Suppressor macrophage (primary cell): ENCODE measurements around the gene CPT2.
A peak's percentile ranks its signal among the peaks of the same experiment; 100 is the strongest.

ENCODE experiments used
- DNase-seq, 4 experiments: peaks; one replicate each; pipeline ENCODE4 v3.0.0-alpha.2; 2020 to 2022

Gene CPT2

DNA sequence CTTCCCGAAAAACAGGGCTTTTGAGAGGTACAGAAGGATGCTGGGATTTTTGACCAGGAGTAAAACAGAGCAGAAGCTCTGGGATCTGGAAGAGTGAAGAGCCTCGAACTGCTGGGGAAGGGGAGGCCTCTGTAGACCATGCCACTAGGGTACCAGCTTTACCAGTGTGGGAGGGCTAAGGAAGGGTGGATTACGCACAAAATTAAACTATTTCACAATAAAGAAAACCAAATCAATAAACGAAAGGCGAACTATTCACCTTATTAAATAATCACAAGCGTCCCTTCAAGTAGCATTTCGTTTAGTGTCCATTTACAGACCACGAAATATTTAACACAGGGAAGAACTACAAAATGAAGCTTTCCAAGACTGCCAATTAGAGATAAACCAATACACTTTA, 23.1 kb downstream of the CPT2 start:
- DNase-seq: no peak

DNA sequence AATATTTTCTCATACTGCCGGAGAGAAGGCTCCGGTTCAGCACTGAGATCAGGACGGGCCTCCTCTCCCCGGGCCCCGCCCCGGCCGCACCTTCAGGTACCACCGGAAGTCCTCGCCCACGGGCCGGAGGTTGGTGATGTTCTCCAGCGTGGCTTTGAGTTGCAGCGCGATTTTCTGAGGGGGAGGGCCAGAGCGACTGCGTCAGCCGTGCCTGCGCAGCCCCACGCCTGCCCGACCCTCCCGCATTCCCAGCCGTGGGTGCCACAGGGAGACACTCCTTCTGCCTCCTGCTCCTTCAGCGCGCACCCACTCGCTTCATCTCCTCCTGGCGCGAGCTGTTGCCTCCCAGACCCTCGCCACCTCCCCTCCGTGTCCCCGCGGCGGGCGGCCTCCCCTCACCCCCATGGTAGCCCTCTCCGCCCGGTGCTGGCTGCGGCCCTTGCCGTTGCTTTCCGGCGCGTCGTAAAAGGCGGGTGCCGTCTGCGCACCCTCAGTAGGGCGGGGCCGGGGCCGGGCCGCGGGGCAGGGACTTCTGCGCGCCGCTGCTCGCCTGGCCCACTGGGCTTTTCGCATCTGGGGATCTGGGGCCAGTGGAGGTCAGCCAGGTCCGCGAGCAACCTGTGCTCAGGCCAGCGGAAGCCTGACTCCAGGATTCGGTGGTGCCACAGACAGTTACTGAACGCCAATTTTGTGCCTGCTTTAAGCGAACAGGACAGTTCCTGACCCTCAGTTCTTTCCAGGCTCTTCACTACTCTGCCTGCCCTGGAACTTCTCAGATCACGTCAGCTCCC, 23.7 kb downstream of the CPT2 start, which contains the start of gene CZIB:
CZIB (minus strand) TSS at position 464 of the 791 bp plus-strand sequence; CDS start at position 405, 59 bp downstream.
- DNase-seq: peak; percentile 91 to 97 (median 94)

- no peak for DNase-seq
These were observed 24.3 kb downstream of the CPT2 start for GRCh38 chr1:53220962-53221286.

- no peak for DNase-seq
These were observed 41.0 kb downstream of the CPT2 start for GRCh38 chr1:53237638-53238037.

DNA sequence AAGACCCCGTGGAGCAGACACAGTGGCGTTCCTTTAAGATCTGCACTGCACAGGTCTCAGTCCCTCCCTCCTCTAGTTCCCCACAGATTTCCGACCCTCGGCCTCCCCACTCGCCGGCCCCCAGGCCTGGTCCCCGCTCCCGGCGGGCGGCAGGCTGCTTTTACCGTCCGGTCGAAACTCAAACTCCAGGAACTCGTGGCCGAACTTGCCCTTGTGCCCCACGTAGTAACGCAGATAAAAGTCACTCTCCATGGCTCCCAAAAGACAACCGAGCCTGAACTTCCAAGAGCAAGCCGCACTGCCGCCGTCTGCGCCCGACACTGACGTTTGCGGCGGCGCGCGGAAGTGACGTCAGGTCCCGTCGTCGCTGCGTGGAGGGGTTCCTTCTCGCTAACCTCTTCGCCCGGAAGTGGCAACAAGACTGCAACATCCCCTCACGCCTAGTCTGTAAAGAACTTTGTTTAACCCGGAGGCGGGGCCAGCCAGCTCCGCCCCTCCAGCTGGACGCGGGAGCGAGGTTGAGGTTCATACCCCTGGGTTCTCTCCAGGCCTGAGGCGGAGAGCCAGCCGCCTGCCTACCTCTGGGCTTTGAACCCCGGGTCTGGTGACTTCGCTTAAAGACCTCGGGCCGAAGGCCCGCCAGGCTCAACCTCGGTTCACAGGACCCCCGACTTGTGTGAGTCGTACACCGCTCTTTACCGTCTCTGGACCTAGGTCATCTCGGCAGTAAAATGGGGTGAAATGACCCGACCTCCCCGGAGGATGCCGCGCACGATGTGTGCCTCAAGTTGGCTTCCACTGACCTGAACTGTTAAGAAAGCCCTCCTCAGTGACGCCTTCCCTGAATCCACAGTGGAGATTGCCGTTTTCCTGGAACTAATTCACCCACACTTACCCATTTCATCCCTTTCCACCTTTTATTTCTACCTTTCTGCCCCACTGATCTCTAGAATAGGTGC, 41.9 kb downstream of the CPT2 start, which contains the start of gene MAGOH:
MAGOH (minus strand) TSS at position 322 of the 959 bp plus-strand sequence; CDS start at position 252, 70 bp downstream.
- DNase-seq: peak; percentile 97 to 98 (median 97)

GRCh38 chr1:53241828-53242227, 45.2 kb downstream of the CPT2 start:
- no peak for DNase-seq

DNA sequence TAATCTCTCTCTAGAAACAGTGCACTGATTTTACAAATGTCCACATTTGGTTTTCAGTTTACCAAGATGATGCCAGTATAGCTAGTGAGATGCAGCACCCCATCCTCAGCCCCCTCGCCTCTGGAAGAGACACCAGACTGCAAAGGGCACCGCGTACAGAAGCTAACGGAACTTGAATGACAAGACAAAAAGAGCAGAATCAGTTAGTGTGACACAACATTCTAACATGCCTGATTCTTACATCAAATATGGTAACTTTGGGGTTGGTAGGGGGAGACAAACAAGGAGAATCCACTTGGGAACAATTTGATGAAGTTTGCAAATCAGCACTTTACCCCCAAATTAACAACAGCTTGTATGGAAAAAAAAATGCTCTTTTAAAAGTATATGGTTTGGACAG, 45.8 kb downstream of the CPT2 start:
- DNase-seq: no peak

- DNase-seq: no peak
These were observed 47.5 kb downstream of the CPT2 start for GRCh38 chr1:53244141-53244540.

DNA sequence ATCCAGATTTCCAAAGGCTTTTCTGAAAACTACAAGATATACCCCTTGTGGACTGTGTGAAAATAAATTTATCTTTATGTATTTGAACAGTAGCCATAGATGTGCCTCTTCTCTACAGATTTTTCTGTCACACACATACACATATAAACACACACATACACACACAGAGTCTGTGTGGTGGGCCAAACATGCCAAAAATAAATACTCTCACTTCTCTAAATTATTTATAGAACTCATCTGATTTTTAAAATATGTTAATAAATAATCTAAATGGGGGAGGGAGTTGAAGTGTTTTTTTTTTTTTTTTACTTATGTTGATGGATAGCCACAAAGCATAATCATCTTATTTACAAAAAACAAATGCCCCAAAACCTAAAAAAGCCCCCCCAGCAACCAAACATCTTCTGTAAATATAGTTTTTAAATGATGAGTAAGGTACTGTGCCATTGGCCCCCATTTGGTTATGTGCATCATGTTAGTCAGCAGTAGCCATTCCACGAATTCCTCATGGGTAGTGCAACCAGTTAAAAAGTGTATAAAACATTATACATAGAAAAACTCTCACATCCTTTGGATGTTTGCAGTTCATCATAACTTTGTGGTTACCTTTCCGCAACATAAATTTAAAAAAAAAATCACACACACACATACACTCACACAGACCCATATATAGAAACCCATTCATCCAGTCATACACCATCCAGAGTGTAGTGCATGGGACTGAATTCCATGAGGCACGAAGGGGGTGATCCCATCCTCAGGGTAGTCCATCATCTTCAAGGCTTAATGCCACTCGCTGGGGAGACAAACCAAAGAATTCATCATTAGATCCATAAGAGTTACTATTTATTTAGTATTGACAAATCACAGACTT, 49.9 kb downstream of the CPT2 start:
- DNase-seq: no peak

DNA sequence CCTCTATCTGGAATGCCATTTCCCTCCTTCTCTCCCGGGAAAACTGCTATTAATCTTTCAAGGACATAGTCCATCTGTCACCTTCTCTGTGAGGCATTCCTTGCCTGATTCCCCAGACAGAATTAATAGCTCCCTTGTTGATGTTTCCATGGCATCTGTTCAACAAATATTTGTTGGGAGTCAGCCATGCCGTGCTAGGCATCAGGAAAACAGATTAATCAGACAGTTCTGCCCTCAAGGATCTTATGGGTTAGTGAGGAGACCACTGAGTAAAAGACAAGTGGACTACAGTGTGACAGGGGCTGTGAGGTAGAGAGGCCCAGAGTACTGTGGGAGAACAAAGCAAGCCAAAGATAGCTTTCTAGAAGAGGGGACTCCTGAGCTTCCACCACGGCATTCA, 53.1 kb downstream of the CPT2 start:
- DNase-seq: no peak

GRCh38 chr1:53250325-53250724, 53.7 kb downstream of the CPT2 start:
- DNase-seq: no peak

DNA sequence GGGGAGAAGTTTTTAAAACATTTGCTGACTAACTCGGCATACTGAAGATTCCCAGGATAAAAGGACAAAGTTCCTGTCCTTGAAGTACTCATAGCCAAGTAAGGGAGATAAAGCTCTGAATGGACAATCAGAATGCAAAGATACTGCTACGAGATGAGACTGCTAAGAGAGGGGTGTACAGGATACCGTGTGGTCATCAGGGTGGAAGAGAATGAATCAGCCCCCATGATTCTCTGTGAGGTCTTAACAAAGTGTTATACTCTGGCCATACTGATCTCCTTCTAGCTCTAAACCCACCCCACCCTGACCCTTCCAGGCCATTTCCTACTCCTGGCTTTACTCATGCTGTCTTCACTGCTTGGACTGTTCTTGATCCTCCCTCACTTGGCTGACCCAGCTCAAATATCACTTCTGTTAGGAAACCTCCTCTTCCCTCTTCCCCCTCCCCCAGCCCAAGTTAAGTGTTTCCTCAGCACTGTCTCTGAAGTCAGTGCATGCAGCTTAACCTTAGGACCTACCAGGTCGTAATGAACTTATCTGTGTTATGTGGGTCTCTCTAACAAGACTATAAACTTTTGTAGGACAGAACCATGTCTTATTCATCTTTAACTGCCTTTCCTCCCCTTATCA, 57.5 kb downstream of the CPT2 start:
- no peak for DNase-seq

DNA sequence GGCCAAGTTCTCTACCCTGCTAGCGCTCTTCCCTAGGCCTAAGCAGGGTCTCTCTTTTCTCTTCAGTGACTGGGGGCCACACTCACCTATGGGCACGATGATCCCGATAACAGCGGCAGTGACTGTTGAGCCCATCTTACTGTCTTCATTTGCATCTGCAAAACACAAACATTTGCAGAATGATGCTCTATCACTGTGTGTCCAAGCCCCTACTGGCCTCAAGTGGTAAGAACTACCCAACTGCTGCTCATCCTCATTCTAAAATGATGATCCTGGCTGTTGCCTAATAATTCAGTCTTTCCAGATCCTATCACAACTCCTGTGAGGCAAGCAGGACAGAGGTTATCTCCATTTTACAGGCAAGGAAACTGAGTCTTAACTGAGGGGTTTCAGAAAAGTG, 58.4 kb downstream of the CPT2 start:
- DNase-seq: no peak

DNA sequence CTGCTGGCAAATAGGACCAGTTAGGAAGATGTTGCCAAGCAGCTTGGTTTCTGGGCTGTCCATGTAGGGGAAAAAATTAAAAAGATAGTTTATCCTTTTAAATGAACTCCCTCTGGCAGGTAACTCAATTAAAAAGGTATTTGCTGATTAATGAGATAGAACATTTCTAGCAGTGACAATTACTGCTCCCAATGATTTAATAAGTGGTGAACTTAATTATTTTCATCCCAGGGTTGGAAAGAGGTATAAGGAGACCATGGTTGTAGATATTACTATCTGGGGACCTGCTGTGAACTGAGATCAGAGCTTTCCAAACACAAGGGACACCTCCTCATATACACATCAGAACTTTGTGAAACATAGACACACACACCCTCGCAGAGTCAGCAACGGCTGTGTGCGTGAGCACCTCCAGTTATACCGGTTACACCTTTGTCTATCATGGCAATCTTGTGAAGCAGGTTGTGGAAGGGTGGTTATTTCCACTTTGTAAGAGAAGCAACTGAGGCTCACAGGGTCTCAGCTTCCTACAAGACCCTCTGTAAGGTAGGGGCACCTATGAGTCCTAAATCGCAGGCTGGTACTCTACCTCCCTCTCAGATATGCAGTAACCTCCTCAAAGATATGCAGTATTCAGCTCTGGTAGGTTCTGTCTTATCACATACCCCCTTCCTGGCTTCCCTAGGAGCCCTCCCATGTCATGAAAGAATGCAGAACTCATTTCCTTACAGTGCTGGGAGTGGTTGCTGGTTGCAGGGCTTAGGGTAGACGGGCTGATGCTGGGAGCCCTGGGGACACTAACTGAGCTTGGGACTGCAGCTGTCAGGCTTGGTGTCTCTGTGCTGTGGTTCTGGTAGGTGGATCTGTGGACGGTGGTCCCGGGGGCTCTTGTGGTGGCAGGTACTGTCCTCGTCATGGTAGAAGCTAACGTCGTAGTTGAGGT, 60.2 kb downstream of the CPT2 start:
- no peak for DNase-seq

DNA sequence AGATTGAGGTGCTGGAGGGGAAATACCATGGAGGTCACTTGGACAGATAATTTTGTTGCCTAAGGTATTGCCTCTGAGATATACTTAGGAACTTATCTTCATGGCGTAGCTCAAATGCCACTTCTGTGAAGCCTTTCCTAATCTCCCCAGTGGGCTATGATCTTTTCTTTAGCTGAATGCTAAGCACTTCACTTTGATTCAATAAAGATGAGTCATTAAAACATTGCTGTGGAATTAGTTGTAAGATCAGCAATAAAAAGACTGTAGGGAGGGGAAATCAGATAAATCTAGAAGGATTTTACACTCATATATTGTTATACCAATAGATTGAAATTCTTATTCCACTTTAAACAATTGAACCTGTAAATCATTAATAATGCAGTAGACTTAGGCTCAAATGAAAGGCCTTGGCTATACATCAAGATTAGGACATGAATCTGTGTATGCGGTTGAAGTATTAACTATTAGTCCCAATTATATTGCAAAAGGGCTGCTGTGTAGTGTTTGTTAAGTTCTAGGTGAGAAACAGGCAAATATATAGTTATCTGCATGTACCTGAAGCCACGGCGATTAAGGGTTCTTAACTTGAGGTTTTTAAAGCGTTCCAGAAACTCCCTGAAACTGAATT, 60.9 kb downstream of the CPT2 start:
- DNase-seq: no peak

- DNase-seq: no peak
These were observed 61.6 kb downstream of the CPT2 start for GRCh38 chr1:53258216-53258615.

DNA sequence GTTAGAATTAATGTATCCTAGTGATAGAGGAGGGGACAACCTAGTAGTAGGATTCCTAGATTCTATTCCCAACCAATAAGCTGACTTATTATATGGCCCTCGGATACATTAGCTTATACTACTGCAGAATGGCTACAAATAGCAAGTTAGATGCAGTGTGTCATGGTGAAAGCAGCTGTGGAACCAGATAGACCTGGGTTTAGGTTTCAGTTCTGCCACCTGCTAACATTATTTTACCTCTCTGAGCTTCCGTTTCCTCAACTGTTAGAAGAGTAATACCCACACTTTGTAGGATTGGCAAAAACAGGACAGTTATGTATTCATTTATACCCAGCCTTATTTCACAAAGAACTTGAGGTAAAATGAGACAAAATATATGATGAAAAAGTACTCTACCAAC, 63.3 kb downstream of the CPT2 start:
- DNase-seq: no peak

DNA sequence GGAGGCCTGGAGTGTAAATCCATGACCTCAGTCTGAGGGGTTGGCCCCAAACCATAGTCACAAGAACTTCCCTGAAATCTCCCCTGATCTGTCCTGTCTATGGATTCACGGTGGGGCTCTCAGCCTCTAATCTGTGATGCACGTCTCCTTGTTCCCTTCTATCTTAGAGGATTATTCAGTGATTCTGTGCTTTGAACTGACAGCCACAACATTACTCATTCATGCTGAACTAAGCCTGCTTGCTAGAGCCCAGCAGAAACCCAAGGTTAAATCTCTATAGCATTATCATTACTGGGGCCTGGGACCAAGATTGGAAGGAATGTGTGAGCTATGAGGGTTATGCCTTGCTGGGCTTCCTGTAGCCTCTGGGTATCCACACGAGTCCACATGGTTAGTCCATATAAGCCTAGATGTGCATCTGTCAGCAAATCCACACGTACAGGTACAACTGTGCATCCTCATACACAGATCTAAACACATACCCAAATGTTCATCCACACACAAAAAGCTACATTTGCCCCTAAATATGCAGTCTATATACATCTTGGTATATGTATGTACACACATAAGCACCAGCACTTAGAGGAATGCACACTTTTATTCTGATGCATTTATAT, 64.1 kb downstream of the CPT2 start:
- DNase-seq: no peak

GRCh38 chr1:53262000-53262399, 65.4 kb downstream of the CPT2 start:
- DNase-seq: no peak
